Kidney epithelial cell (primary cell): Measurements from ENCODE around the gene CCT7. TPM values are rescaled to one million over a fixed set of nuclear protein-coding genes. Genes with fewer than 3 reads are reported as not detected.

Experiments
- DNase-seq: peaks from one replicate; pipeline ENCODE4 v3.0.0-alpha.2; 2010; ENCODE audit warnings: low read depth
- H3K27me3 ChIP-seq: 2 replicates; pipeline ENCODE4 v1.6.0; 2011; ENCODE audit warnings: low read length; ENCODE audit not compliant: control insufficient read depth, insufficient read depth
- H3K36me3 ChIP-seq: 2 replicates; pipeline ENCODE4 v1.5.1; 2011; ENCODE audit warnings: low read length; ENCODE audit not compliant: control insufficient read depth, insufficient read depth
- H3K4me3 ChIP-seq: 2 replicates; pipeline ENCODE4 v1.5.1; 2011; ENCODE audit warnings: low read depth, mild to moderate bottlenecking, control low read depth, low read length
- CTCF ChIP-seq: IDR thresholded peaks from 2 replicates; pipeline ENCODE4 v1.5.1; 2011; ENCODE audit warnings: mild to moderate bottlenecking, moderate library complexity, low read length, control low read depth, inconsistent platforms; ENCODE audit not compliant: insufficient read depth, poor library complexity, severe bottlenecking
- total RNA-seq: library from RNA; depleted of rRNA; stranded (reverse); fragments of >200 nt; gene quantifications from 2 replicates; pipeline ENCODE4 v1.2.3, GENCODE V29; 2015

Gene CCT7
- total RNA-seq, 1 donor from 2014 or later: 277 TPM

- no peak for DNase-seq
- H3K27me3 ChIP-seq: no peaks in the 10 kb centered on the region
- H3K36me3 ChIP-seq: no peaks in the 10 kb centered on the region
- no peak overlapping the region for H3K4me3 ChIP-seq
- TF ChIP-seq CTCF: no peak
These were observed 15.8 kb upstream of the CCT7 start for GRCh38 chr2:73218298-73218697.

GRCh38 chr2:73223821-73224220 is 10.3 kb upstream of the CCT7 start:
- no peak for TF ChIP-seq CTCF
- DNase-seq: no peak
- Histone ChIP-seq H3K4me3 (no peak overlapping the region), H3K27me3 (no peaks in the 10 kb centered on the region), H3K36me3 (peaks cover 1% of the 10 kb centered on the region)

GRCh38 chr2:73225513-73226360 is 8.4 kb upstream of the CCT7 start:
- no peak for DNase-seq
- Histone ChIP-seq H3K36me3 (peaks cover 1% of the 10 kb centered on the region), H3K4me3 (no peak overlapping the region), H3K27me3 (no peaks in the 10 kb centered on the region)
- no peak for TF ChIP-seq CTCF

- no peak for TF ChIP-seq CTCF
- Histone ChIP-seq H3K4me3 (no peak overlapping the region), H3K27me3 (no peaks in the 10 kb centered on the region), H3K36me3 (peaks cover 1% of the 10 kb centered on the region)
- DNase-seq: no peak
These were observed 7.0 kb upstream of the CCT7 start for GRCh38 chr2:73227086-73227485.

GRCh38 chr2:73228631-73229030 is 5.5 kb upstream of the CCT7 start:
- Histone ChIP-seq H3K27me3 (no peaks in the 10 kb centered on the region), H3K36me3 (peaks cover 1% of the 10 kb centered on the region), H3K4me3 (no peak overlapping the region)
- DNase-seq: no peak
- TF ChIP-seq CTCF: no peak
